Right atrium auricular region (tissue), 2 donors: ENCODE results near the gene FBRSL1. TPM values are rescaled to one million over a fixed set of nuclear protein-coding genes. Genes with fewer than 3 reads are reported as not detected.

Source experiments
- DNase-seq: peaks from one replicate; pipeline ENCODE4 v3.0.0-alpha.2; 2019; ENCODE audit warnings: low spot score
- H3K27ac ChIP-seq, 2 donors: fragments of 200-600 bp; sonication (generic); 1 replicate in 1 of 2; 2 replicates in 1 of 2; pipeline ENCODE4 v1.5.1; 2016 to 2019
- H3K27me3 ChIP-seq, 2 donors: fragments of 200-600 bp; sonication (generic); one replicate each; pipeline versions ENCODE4 v1.5.1 to v1.6.0; 2017 to 2019
- H3K36me3 ChIP-seq: fragments of 200-600 bp; sonication (generic); one replicate; pipeline ENCODE4 v1.5.1; 2016
- H3K4me1 ChIP-seq, 2 donors: fragments of 200-600 bp; sonication (generic); one replicate each; pipeline versions ENCODE4 v1.5.1 to v1.6.0; 2017 to 2019
- H3K4me3 ChIP-seq, 2 donors: fragments of 200-600 bp; sonication (generic); 1 replicate in 1 of 2; 2 replicates in 1 of 2; pipeline ENCODE4 v1.5.1; 2017 to 2019; ENCODE audit warnings: mild to moderate bottlenecking in 1 of 2, moderate library complexity in 1 of 2
- H3K9me3 ChIP-seq, 2 donors: fragments of 200-600 bp; sonication (generic); one replicate each; pipeline ENCODE4 v1.5.1; 2019
- total RNA-seq, 2 donors: library from RNA; depleted of rRNA; stranded (reverse); fragments of >200 nt; gene quantifications; one replicate each; pipeline ENCODE4 v1.1.0, GENCODE V29; 2016
- TF ChIP-seq, protein P1 (sequence below), 2 donors: fragments of 200-600 bp; sonication (generic); IDR thresholded peaks; one replicate each; pipeline ENCODE4 v1.5.1; 2019; ENCODE audit warnings: antibody characterized with exemption in 2 of 2

FBRSL1 gene
- total RNA-seq, 2 donors from 2014 or later: 19.3 to 20.4 TPM

DNA sequence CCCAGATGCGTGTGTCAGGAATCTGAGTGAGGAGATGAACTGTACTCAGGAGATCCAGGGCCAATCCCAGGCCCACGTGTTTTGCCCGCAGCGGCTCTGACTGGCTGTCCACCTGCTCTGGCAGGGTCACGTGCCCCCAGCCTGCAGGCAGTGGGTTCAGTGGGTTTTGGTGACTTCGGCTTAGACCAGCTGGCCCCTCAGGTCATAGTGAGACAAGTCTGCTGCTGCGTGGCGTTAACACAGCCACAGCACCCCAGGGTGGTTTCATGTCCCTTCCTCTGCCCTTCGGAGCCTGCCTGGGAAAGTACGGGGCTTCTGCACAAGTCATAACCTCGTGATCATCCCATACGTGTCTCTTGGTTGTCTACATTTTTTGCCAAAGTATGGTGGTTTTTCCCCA, 2.6 kb downstream of the FBRSL1 start:
- TF ChIP-seq, protein P1, sequence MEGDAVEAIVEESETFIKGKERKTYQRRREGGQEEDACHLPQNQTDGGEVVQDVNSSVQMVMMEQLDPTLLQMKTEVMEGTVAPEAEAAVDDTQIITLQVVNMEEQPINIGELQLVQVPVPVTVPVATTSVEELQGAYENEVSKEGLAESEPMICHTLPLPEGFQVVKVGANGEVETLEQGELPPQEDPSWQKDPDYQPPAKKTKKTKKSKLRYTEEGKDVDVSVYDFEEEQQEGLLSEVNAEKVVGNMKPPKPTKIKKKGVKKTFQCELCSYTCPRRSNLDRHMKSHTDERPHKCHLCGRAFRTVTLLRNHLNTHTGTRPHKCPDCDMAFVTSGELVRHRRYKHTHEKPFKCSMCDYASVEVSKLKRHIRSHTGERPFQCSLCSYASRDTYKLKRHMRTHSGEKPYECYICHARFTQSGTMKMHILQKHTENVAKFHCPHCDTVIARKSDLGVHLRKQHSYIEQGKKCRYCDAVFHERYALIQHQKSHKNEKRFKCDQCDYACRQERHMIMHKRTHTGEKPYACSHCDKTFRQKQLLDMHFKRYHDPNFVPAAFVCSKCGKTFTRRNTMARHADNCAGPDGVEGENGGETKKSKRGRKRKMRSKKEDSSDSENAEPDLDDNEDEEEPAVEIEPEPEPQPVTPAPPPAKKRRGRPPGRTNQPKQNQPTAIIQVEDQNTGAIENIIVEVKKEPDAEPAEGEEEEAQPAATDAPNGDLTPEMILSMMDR (IDR thresholded peaks at IDR 0.05): no peak
- H3K27me3 ChIP-seq: no peaks in the 10 kb centered on the region
- H3K9me3 ChIP-seq: no peaks in the 10 kb centered on the region
- no peak for DNase-seq
- peak overlapping the region in 1 of 2 donors; percentile 69 for H3K4me3 ChIP-seq
- peak overlapping the region in 1 of 2 donors; percentile 85 for H3K27ac ChIP-seq
- H3K4me1 ChIP-seq: peaks cover 0 to 76% of the 10 kb centered on the region in 2 donors
- H3K36me3 ChIP-seq: no peaks in the 10 kb centered on the region

GRCh38 chr12:132492951-132493350, 3.0 kb downstream of the FBRSL1 start:
- no peaks in the 10 kb centered on the region for H3K9me3 ChIP-seq
- H3K36me3 ChIP-seq: no peaks in the 10 kb centered on the region
- no peaks in the 10 kb centered on the region for H3K27me3 ChIP-seq
- H3K27ac ChIP-seq: peak overlapping the region in 1 of 2 donors; percentile 85
- H3K4me1 ChIP-seq: peaks cover 0 to 80% of the 10 kb centered on the region in 2 donors
- TF ChIP-seq, protein P1 (IDR thresholded peaks at IDR 0.05): no peak
- peak overlapping the region in 1 of 2 donors; percentile 69 for H3K4me3 ChIP-seq
- DNase-seq: no peak

- Histone ChIP-seq H3K4me1 (peaks cover 0 to 87% of the 10 kb centered on the region in 2 donors), H3K27ac (peak overlapping the region; percentile 31 to 85)
- no peak for DNase-seq
Observed at GRCh38 chr12:132493482-132494178, 3.7 kb downstream of the FBRSL1 start.

DNA sequence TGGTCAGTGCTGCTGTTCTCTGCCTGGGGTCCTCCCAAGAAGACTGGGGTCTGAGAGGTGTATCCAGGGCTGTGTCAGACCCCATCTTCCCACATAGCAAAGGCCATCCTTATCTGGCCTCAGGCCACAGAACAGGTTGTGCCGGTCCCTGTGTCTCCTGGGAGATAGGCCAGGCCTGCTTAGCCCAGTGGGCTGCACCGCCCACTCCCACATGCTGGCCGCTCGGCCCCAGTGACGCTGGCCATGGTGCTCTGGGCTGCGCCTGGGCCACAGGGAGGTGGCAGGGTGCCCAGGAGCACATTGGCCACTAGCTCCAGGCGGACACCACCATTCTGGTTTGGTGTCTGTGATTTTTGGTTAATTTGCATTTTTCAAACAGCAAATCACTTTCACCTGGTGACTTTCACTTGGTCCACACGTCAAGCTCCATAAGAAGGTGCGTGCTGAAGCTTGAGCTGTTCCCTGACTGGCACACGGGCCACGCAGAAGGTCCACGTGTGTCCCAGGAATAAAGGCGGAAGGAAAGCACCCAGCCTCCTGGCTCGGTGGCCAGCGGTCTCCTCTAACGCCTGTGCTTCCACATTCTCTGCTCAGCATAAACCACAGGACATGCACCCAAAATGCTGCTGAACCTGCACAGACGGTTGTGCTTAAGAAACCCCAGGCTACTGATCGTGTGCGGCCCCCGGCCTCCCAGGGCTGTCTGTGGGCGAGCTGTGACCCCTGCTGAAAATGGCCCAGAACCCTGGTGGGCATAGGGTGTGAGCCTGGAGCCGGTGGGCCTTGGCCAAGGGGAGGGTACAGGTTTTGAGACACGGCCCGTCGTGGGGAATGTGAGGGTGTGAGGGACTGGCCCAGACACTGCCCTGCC, 4.6 kb downstream of the FBRSL1 start:
- H3K9me3 ChIP-seq: no peaks in the 10 kb centered on the region
- peak overlapping the region; percentile 31 to 85 for H3K27ac ChIP-seq
- no peak overlapping the region for H3K4me3 ChIP-seq
- TF ChIP-seq, protein P1 (IDR thresholded peaks at IDR 0.05): no peak
- peaks cover 0 to 89% of the 10 kb centered on the region in 2 donors for H3K4me1 ChIP-seq
- H3K36me3 ChIP-seq: no peaks in the 10 kb centered on the region
- no peaks in the 10 kb centered on the region for H3K27me3 ChIP-seq
- DNase-seq: no peak

More at GRCh38 chr12:132493482-132494178, 3.7 kb downstream of the FBRSL1 start:
- H3K4me3 ChIP-seq: no peak overlapping the region
- no peaks in the 10 kb centered on the region for H3K36me3 ChIP-seq
- H3K27me3 ChIP-seq: no peaks in the 10 kb centered on the region
- H3K9me3 ChIP-seq: no peaks in the 10 kb centered on the region
- TF ChIP-seq, protein P1 (IDR thresholded peaks at IDR 0.05): no peak

- TF ChIP-seq, protein P1 (IDR thresholded peaks at IDR 0.05): no peak
- no peaks in the 10 kb centered on the region for H3K9me3 ChIP-seq
- no peaks in the 10 kb centered on the region for H3K36me3 ChIP-seq
- H3K4me1 ChIP-seq: peaks cover 0 to 94% of the 10 kb centered on the region in 2 donors
- no peaks in the 10 kb centered on the region for H3K27me3 ChIP-seq
- H3K4me3 ChIP-seq: no peak overlapping the region
- no peak for DNase-seq
- H3K27ac ChIP-seq: peak overlapping the region in 1 of 2 donors; percentile 85
Observed at GRCh38 chr12:132495165-132495544, 5.2 kb downstream of the FBRSL1 start.
